HEK293T (cell line): Measurements from ENCODE around the gene ZNF536.
"Not testable (repeated sequence)": the region's sequence is repeated elsewhere in the genome, so short reads cannot be mapped to it uniquely, and the experiment has no call there.

Experiments
- BHLHE40 ChIP-seq: fragments of 450-650 bp; IDR thresholded peaks from 2 replicates; pipeline ENCODE4 v1.6.1; 2016; ENCODE audit warnings: mild to moderate bottlenecking, moderate library complexity, borderline replicate concordance
- CTBP1 ChIP-seq: fragments of 450-650 bp; IDR thresholded peaks from 2 replicates; pipeline ENCODE4 v1.6.1; 2016; ENCODE audit warnings: borderline replicate concordance
- FOXM1 ChIP-seq: fragments of 450-650 bp; IDR thresholded peaks from 2 replicates; pipeline ENCODE4 v1.6.1; 2017; ENCODE audit warnings: mild to moderate bottlenecking, borderline replicate concordance
- L3MBTL2 ChIP-seq: fragments of 450-650 bp; conservative IDR thresholded peaks from 2 replicates; pipeline ENCODE4 v1.6.1; 2016; ENCODE audit warnings: mild to moderate bottlenecking
- LEF1 ChIP-seq: fragments of 450-650 bp; IDR thresholded peaks from 2 replicates; pipeline ENCODE4 v1.6.1; 2017; ENCODE audit warnings: mild to moderate bottlenecking, borderline replicate concordance
- SP1 ChIP-seq: fragments of 450-650 bp; IDR thresholded peaks from 2 replicates; pipeline ENCODE4 v1.6.1; 2017
- SUZ12 ChIP-seq: fragments of 450-650 bp; IDR thresholded peaks from 2 replicates; pipeline ENCODE4 v1.6.1; 2016; ENCODE audit warnings: mild to moderate bottlenecking
- TARDBP ChIP-seq: fragments of 450-650 bp; IDR thresholded peaks from 2 replicates; pipeline ENCODE4 v1.6.1; 2016

- TF ChIP-seq CTBP1, SP1, L3MBTL2, FOXM1, LEF1, BHLHE40, TARDBP, SUZ12: not testable (repeated sequence)
Measured at GRCh38 chr19:30346468-30346867, 25.7 kb upstream of the ZNF536 start.
